H1 (cell line): ENCODE data around the gene RHOBTB1. TPM values are rescaled to one million over a fixed set of nuclear protein-coding genes. Genes with fewer than 3 reads are reported as not detected.

Experiments used
- KDM4A ChIP-seq: IDR thresholded peaks from one replicate; pipeline ENCODE4 v1.7.1; 2012; ENCODE audit warnings: low read depth, mild to moderate bottlenecking, moderate library complexity, low read length, inconsistent platforms; ENCODE audit not compliant: severe bottlenecking
- MAFK ChIP-seq: IDR thresholded peaks from 2 replicates; pipeline ENCODE4 v1.6.1; 2012; ENCODE audit warnings: low read depth, mild to moderate bottlenecking, improper control_type of control experiment, low read length
- RNF2 ChIP-seq: fragments of 200-900, 300-1000 bp; sonication (generic); IDR thresholded peaks from 2 replicates; pipeline ENCODE4 v1.7.1; 2016; ENCODE audit warnings: borderline replicate concordance, low read depth, mild to moderate bottlenecking, antibody characterized with exemption, low read length; ENCODE audit not compliant: poor library complexity, severe bottlenecking; ENCODE audit errors: missing control alignments
- polyA plus RNA-seq, 7 experiments: library from polyadenylated mRNA; depleted of rRNA in 3 of 7; stranded (reverse) in 5 of 7; unstranded in 2 of 7; fragments of >200 nt in 5 of 7; fragments of 200-250 nt in 2 of 7; gene quantifications; 1 replicate in 5 of 7; 2 replicates in 1 of 7; 4 replicates in 1 of 7; pipeline versions ENCODE4 v1.2.1 to v1.2.3, GENCODE V29; 2011 to 2013; ENCODE audit warnings: missing spikeins in 2 of 7, mixed read lengths in 2 of 7
- total RNA-seq: library from RNA; stranded (reverse); fragmentation: NEBNext Ultra II Directional; extraction: Animal tissue kit (Norgen Biotek cat#: 25700); gene quantifications from 2 replicates; pipeline ENCODE4 v1.2.1, GENCODE V29; 2021

The RHOBTB1 gene
- total and polyA plus RNA-seq, 2 of the 8 experiments (the other 6 are each of a cell fraction or from before 2014, with no cell fraction given): 6.1 to 7.4 TPM

GRCh38 chr10:60955957-60956425 is 12.0 kb upstream of the RHOBTB1 start (continued):
- TF ChIP-seq KDM4A (no peak), RNF2 (no peak), MAFK (no peak)
- TF ChIP-seq, all 59 proteins: peak for 0
